ENCODE data around the gene CEP295NL. TPM values are rescaled to one million over a fixed set of nuclear protein-coding genes. Genes with fewer than 3 reads are reported as not detected.
"Not testable (repeated sequence)": the region's sequence is repeated elsewhere in the genome, so short reads cannot be mapped to it uniquely, and the experiment has no call there.

CEP295NL gene
- total and polyA plus RNA-seq, 2 experiments from 2014 or later, result 0.21 TPM; not detected in 1

- Histone ChIP-seq H3K27me3 (no peaks in the 10 kb centered on the region), H3K4me3 (no peak overlapping the region), H3K36me3 (no peaks in the 10 kb centered on the region), H3K27ac (peak overlapping the region; percentile 10), H3K9me3 (ENCODE audit: low read depth) (no peaks in the 10 kb centered on the region), H3K4me1 (ENCODE audit: low read depth) (no peaks in the 10 kb centered on the region)
- TF ChIP-seq CTCF (IDR thresholded peaks at IDR 0.05; ENCODE audit: low read depth, low read length), result no peak
- DNase-seq (ENCODE audit: low read depth in 1 of 2, low spot score in 1 of 2), result peak in 1 of 2 donors; percentile 43
Measured at GRCh38 chr17:78947235-78948149, 44.5 kb upstream of the CEP295NL start.

GRCh38 chr17:78946631-78947030, 43.6 kb upstream of the CEP295NL start:
- no peak overlapping the region for H3K27ac ChIP-seq
- no peaks in the 10 kb centered on the region for H3K4me1 ChIP-seq (ENCODE audit: low read depth)
- H3K27me3 ChIP-seq, result no peaks in the 10 kb centered on the region
- DNase-seq (ENCODE audit: low read depth in 1 of 2, low spot score in 1 of 2), result no peak
- H3K4me3 ChIP-seq, result no peak overlapping the region
- H3K36me3 ChIP-seq, result no peaks in the 10 kb centered on the region
- no peaks in the 10 kb centered on the region for H3K9me3 ChIP-seq (ENCODE audit: low read depth)
- TF ChIP-seq CTCF (IDR thresholded peaks at IDR 0.05; ENCODE audit: low read depth, low read length), result no peak

- no peak for TF ChIP-seq CTCF (IDR thresholded peaks at IDR 0.05; ENCODE audit: low read depth, low read length)
- no peaks in the 10 kb centered on the region for H3K36me3 ChIP-seq
- no peak for DNase-seq (ENCODE audit: low read depth in 1 of 2, low spot score in 1 of 2)
- no peak overlapping the region for H3K27ac ChIP-seq
- H3K4me1 ChIP-seq (ENCODE audit: low read depth), result no peaks in the 10 kb centered on the region
- H3K4me3 ChIP-seq, result no peak overlapping the region
- H3K27me3 ChIP-seq, result no peaks in the 10 kb centered on the region
- no peaks in the 10 kb centered on the region for H3K9me3 ChIP-seq (ENCODE audit: low read depth)
Measured at GRCh38 chr17:78946131-78946530, 43.1 kb upstream of the CEP295NL start.

- DNase-seq (ENCODE audit: low read depth in 1 of 2, low spot score in 1 of 2); H3K27ac ChIP-seq; H3K27me3 ChIP-seq; H3K36me3 ChIP-seq; H3K9me3 ChIP-seq (ENCODE audit: low read depth); H3K4me1 ChIP-seq (ENCODE audit: low read depth); H3K4me3 ChIP-seq: not testable (repeated sequence)
Measured at GRCh38 chr17:78945455-78945854, 42.5 kb upstream of the CEP295NL start.

- no peak for TF ChIP-seq CTCF (IDR thresholded peaks at IDR 0.05; ENCODE audit: low read depth, low read length)
- H3K4me1 ChIP-seq (ENCODE audit: low read depth), result peaks cover 9% of the 10 kb centered on the region
- H3K9me3 ChIP-seq (ENCODE audit: low read depth), result no peaks in the 10 kb centered on the region
- no peak overlapping the region for H3K4me3 ChIP-seq
- no peak overlapping the region for H3K27ac ChIP-seq
- DNase-seq (ENCODE audit: low read depth in 1 of 2, low spot score in 1 of 2), result no peak
- no peaks in the 10 kb centered on the region for H3K36me3 ChIP-seq
- H3K27me3 ChIP-seq, result no peaks in the 10 kb centered on the region
Measured at GRCh38 chr17:78944956-78945355, 42.0 kb upstream of the CEP295NL start.

GRCh38 chr17:78944026-78944425, 41.0 kb upstream of the CEP295NL start:
- no peaks in the 10 kb centered on the region for H3K9me3 ChIP-seq (ENCODE audit: low read depth)
- TF ChIP-seq CTCF (IDR thresholded peaks at IDR 0.05; ENCODE audit: low read depth, low read length), result no peak
- H3K27me3 ChIP-seq, result no peaks in the 10 kb centered on the region
- H3K4me1 ChIP-seq (ENCODE audit: low read depth), result peaks cover 15% of the 10 kb centered on the region
- no peak overlapping the region for H3K4me3 ChIP-seq
- H3K36me3 ChIP-seq, result no peaks in the 10 kb centered on the region
- no peak overlapping the region for H3K27ac ChIP-seq
- DNase-seq (ENCODE audit: low read depth in 1 of 2, low spot score in 1 of 2), result no peak
